ENCODE data around the gene BSG. TPM values are rescaled to one million over a fixed set of nuclear protein-coding genes. Genes with fewer than 3 reads are reported as not detected.

The BSG gene
- total RNA-seq, 1 experiment from 2014 or later = 618 TPM

DNA sequence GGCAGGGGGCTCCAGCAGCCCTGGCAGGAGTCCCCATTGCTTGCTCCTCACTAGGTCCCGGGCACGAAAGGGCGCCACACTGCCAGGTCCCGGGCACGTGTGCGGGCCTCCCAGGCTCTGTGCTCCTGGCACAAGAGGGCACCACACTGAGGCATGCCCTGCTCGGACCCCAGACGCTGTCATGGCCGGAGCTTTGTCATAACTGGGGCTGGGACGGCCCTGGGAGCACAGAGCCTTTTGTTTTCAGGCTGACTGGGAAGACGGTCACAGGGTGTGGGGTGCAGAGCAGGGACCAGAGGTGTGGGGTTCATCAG is 7.4 kb downstream of the BSG start:
- Histone ChIP-seq H3K4me3 (ENCODE audit: low read depth, low read length) (no peak overlapping the region), H3K27me3 (replicated peaks; ENCODE audit: control insufficient read depth, insufficient read depth, low read length) (no peaks in the 10 kb centered on the region), H3K36me3 (ENCODE audit: control insufficient read depth, insufficient read depth, low read length) (no peaks in the 10 kb centered on the region; the same call in 1 of the 2 replicates), H3K4me1 (peaks cover 3% of the 10 kb centered on the region; the same call in 1 of the 2 replicates), H3K9me3 (no peaks in the 10 kb centered on the region)
- Mint-ChIP-seq H3K4me3 (ENCODE audit: unreplicated experiment) (no peak overlapping the region), H3K36me3 (ENCODE audit: insufficient read depth, unreplicated experiment) (peaks cover 56% of the 10 kb centered on the region), H3K9me3 (ENCODE audit: unreplicated experiment) (no peaks in the 10 kb centered on the region), H3K27me3 (ENCODE audit: insufficient read depth, unreplicated experiment) (no peaks in the 10 kb centered on the region), H3K4me1 (ENCODE audit: low read depth, unreplicated experiment) (peaks cover 2% of the 10 kb centered on the region), H3K27ac (ENCODE audit: unreplicated experiment) (no peak overlapping the region)
- ChIA-PET CTCF (no interaction called here), POLR2A (no interaction called here)
- intact Hi-C loops (cut with micrococcal nuclease; ENCODE audit: unreplicated experiment) = no loop called here
- TF ChIP-seq, protein P1, sequence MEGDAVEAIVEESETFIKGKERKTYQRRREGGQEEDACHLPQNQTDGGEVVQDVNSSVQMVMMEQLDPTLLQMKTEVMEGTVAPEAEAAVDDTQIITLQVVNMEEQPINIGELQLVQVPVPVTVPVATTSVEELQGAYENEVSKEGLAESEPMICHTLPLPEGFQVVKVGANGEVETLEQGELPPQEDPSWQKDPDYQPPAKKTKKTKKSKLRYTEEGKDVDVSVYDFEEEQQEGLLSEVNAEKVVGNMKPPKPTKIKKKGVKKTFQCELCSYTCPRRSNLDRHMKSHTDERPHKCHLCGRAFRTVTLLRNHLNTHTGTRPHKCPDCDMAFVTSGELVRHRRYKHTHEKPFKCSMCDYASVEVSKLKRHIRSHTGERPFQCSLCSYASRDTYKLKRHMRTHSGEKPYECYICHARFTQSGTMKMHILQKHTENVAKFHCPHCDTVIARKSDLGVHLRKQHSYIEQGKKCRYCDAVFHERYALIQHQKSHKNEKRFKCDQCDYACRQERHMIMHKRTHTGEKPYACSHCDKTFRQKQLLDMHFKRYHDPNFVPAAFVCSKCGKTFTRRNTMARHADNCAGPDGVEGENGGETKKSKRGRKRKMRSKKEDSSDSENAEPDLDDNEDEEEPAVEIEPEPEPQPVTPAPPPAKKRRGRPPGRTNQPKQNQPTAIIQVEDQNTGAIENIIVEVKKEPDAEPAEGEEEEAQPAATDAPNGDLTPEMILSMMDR (IDR thresholded peaks at IDR 0.05; ENCODE audit: insufficient read depth in 1 of 2, low read depth in 1 of 2, low read length in 1 of 2, severe bottlenecking in 1 of 2, unreplicated experiment in 1 of 2) = no peak
- no peak for DNase-seq
- BruUV-seq (replicated peaks) = no TSS peak

DNA sequence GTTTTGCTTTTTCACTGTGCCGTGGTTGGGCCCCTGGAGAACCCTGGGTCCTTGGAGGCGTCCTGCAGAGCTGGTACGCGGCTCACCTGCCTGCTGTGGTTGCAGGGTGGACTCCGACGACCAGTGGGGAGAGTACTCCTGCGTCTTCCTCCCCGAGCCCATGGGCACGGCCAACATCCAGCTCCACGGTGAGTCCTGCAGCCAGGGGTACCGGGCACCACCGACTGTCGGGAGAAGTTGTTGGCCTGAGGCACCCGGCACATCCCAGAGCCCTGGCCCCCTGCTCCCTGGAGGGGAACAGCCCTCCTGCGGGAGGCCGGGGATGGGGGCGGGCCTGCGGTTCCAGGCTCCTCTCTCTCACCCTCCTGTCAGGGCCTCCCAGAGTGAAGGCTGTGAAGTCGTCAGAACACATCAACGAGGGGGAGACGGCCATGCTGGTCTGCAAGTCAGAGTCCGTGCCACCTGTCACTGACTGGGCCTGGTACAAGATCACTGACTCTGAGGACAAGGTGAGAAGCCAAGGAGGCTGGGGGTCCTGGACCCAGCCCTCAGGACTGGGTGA is 8.0 kb downstream of the BSG start:
- no peak for DNase-seq
- Histone ChIP-seq H3K27me3 (replicated peaks; ENCODE audit: control insufficient read depth, insufficient read depth, low read length) (no peaks in the 10 kb centered on the region), H3K4me1 (no peaks in the 10 kb centered on the region), H3K4me3 (ENCODE audit: low read depth, low read length) (no peak overlapping the region), H3K9me3 (no peaks in the 10 kb centered on the region), H3K36me3 (ENCODE audit: control insufficient read depth, insufficient read depth, low read length) (no peaks in the 10 kb centered on the region)
- Mint-ChIP-seq H3K36me3 (ENCODE audit: insufficient read depth, unreplicated experiment) (peaks cover 57% of the 10 kb centered on the region), H3K9me3 (ENCODE audit: unreplicated experiment) (no peaks in the 10 kb centered on the region), H3K4me3 (ENCODE audit: unreplicated experiment) (no peak overlapping the region), H3K27ac (ENCODE audit: unreplicated experiment) (no peak overlapping the region), H3K27me3 (ENCODE audit: insufficient read depth, unreplicated experiment) (no peaks in the 10 kb centered on the region), H3K4me1 (ENCODE audit: low read depth, unreplicated experiment) (no peaks in the 10 kb centered on the region)
- POLR2A ChIA-PET = no interaction called here
- TF ChIP-seq, protein P1 (IDR thresholded peaks at IDR 0.05; ENCODE audit: insufficient read depth in 1 of 2, low read depth in 1 of 2, low read length in 1 of 2, severe bottlenecking in 1 of 2, unreplicated experiment in 1 of 2) = no peak
- BruUV-seq (replicated peaks) = no TSS peak
- intact Hi-C loops (cut with micrococcal nuclease; ENCODE audit: unreplicated experiment) = no loop called here
- CTCF ChIA-PET = no interaction called here

DNA sequence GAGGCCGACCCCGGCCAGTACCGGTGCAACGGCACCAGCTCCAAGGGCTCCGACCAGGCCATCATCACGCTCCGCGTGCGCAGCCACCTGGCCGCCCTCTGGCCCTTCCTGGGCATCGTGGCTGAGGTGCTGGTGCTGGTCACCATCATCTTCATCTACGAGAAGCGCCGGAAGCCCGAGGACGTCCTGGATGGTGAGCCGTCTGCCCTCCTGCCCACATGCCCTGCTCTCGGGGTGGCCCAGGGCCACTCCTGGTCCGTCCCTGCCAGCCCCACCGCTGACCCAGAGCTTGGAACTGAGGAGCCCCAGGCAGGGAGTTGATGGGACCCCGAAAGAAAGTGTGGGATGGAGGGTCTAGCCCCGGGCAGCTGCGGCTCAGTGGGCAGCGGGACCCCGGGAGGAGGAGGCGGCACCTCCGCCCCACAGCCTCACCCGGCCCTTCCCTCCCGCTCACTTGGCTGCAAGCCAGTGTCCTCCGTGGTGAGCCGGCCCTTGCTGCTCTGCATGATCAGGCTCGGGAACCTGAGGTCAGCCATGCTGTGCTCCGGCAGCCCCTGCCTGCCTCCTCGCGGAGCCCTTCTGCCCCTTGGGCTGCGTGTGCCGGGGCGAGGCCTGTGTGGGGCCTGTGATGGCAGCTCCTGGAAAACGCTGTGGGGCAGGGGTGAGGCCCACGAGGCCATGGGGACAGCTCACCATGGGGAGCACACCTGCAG is 9.2 kb downstream of the BSG start:
- no peak for DNase-seq
- intact Hi-C loops (cut with micrococcal nuclease; ENCODE audit: unreplicated experiment) = no loop called here
- ChIA-PET POLR2A (no interaction called here), CTCF (no interaction called here)
- Mint-ChIP-seq H3K27me3 (ENCODE audit: insufficient read depth, unreplicated experiment) (no peaks in the 10 kb centered on the region), H3K27ac (ENCODE audit: unreplicated experiment) (no peak overlapping the region), H3K9me3 (ENCODE audit: unreplicated experiment) (no peaks in the 10 kb centered on the region), H3K4me1 (ENCODE audit: low read depth, unreplicated experiment) (no peaks in the 10 kb centered on the region), H3K4me3 (ENCODE audit: unreplicated experiment) (no peak overlapping the region), H3K36me3 (ENCODE audit: insufficient read depth, unreplicated experiment) (peaks cover 60% of the 10 kb centered on the region)
- no peaks in the 10 kb centered on the region for H3K9me3 ChIP-seq
- no peaks in the 10 kb centered on the region for H3K27me3 ChIP-seq (replicated peaks; ENCODE audit: control insufficient read depth, insufficient read depth, low read length)
- no peaks in the 10 kb centered on the region for H3K4me1 ChIP-seq
- TF ChIP-seq, protein P1 (IDR thresholded peaks at IDR 0.05; ENCODE audit: insufficient read depth in 1 of 2, low read depth in 1 of 2, low read length in 1 of 2, severe bottlenecking in 1 of 2, unreplicated experiment in 1 of 2) = no peak
- BruUV-seq (replicated peaks) = no TSS peak
- no peak overlapping the region for H3K4me3 ChIP-seq (ENCODE audit: low read depth, low read length)
- no peaks in the 10 kb centered on the region for H3K36me3 ChIP-seq (ENCODE audit: control insufficient read depth, insufficient read depth, low read length)

All from Caco-2 (cell line).